HG02642 (cell line): ENCODE data around the gene MTERF4.

Experiments used
- ATAC-seq: cut with Tn5 transposase; IDR thresholded peaks from one replicate; pipeline ENCODE4 v1.9.1; 2021; ENCODE audit warnings: mild to moderate bottlenecking; ENCODE audit not compliant: unreplicated experiment, poor library complexity

MTERF4 gene

DNA sequence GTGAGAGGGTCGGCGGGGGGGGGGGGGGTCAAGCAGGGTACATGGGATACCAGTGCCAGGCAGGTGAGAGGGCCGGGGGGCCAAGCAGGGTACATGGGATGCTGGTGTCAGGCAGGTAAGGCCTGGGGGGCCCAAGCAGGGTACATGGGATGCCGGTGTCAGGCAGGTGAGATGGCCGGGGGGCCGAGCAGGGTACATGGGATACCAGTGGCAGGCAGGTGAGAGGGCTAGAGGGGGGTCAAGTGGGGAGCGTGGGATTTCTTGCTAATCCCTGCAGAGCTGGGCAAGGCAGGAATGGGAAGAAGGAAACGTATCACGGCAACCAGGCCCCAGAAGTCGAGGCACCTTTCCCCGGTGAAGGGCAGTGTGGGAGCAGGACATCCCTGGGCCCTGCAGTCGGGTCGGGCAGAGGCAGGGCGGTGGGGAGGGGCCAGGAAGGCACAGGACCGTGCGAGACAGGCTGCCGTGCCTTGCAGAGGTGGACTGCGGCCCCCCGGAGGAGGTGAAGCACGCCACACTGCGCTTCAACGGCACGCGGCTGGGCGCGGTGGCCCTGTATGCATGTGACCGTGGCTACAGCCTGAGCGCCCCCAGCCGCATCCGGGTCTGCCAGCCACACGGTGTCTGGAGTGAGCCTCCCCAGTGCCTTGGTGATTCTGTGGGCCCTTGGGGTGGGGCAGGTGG lies 49.3 kb downstream of the MTERF4 start:
- no peak for ATAC-seq

- ATAC-seq: no peak
Measured at GRCh38 chr2:241051578-241052487, 50.3 kb downstream of the MTERF4 start.

GRCh38 chr2:241050624-241051577 lies 51.2 kb downstream of the MTERF4 start:
- no peak for ATAC-seq

GRCh38 chr2:241049739-241050623 lies 52.1 kb downstream of the MTERF4 start:
- no peak for ATAC-seq

- no peak for ATAC-seq
Measured at GRCh38 chr2:241048949-241049343, 53.1 kb downstream of the MTERF4 start.

GRCh38 chr2:241048149-241048948 lies 53.7 kb downstream of the MTERF4 start:
- no peak for ATAC-seq

DNA sequence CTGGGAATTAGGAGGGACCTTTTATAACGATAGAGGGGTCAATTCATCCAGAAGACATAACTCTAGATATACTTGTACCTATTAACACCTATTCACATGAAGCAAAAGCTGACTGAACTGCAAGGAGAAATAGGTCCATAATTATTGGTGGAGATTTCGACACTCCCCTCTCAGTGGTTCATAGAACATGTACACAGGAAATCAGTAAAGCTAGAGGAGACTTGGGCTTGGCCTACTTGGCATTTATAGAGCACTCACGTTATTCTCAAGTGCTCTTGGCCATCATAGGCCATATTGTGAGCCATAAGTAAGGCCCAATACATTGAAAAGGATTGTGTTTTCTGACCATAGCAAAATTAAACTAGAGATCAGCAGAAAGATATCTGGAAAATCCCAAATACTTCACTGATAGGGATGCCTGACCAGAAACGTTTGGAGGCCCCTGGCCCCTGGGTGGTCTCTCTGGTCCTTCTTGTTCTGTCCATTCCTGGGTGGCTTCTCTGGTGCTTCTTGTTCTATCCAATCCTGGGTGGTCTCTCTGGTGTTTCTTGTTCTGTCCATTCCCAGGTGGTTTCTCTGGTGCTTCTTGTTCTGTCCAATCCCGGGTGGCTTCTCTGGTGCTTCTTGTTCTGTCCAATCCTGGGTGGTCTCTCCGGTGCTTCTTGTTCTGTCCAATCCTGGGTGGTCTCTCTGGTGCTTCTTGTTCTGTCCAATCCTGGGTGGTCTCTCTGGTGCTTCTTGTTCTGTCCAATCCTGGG lies 54.7 kb downstream of the MTERF4 start:
- ATAC-seq: no peak
